ENCODE measurements around the gene NPM3. TPM values are rescaled to one million over a fixed set of nuclear protein-coding genes. Genes with fewer than 3 reads are reported as not detected.

Gene NPM3
- total and polyA plus RNA-seq, 2 of the 4 experiments (the other 2 are of a cell fraction): 84.1 to 112 TPM

DNA sequence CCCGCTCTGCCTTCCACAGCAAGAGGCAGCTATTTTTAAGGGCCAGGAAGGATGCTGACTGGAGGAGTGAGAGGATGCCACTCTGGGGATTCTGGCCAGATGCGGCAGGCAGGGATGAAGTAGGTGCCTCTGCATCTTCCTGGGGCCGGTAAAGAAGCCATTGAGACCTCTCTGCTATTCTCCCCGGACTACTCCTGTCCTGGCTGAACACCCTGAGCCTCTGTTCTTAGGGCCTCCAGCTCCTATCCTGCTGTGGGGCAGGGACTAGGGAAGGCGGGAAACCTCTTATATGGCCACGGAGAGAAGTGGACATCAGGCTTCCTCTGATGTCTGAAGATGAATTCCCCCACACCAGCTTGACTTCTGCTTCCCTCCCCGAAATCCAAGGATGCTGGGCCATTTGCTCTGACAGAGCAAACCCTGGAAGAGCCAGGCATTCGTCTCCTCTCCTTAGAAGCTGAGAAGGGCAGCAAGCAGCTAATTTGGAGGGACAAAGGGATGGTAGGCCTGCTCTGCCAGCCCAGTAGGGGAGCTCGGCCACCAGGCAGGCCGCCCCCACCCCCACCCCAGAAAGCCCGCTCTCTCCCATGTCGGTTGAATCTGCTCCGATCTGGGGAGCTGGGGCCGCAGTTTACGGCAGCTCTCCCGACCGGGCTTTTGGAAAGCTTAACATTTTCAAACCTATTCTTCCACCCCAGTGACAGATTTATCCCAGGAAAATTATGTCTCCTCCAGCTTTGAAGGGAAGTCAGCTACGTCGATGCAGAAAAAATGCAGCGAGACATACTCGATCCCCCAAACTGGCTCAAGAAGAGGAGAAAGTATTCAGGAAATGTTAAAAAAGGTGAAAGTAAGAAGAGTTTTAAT is 10.1 kb downstream of the NPM3 start:
- H3K9ac ChIP-seq (ENCODE audit: low read depth, low read length): no peak overlapping the region
- peak overlapping the region; percentile 3 for H2AK9ac ChIP-seq (replicated peaks; ENCODE audit: low read depth, low read length, poor library complexity)
- H3K79me1 ChIP-seq (ENCODE audit: low read depth in 1 of 2, low read length in 2 of 2): no peaks in the 10 kb centered on the region
- 20% methylated on average over 7 of the region's 21 CpGs; no CpG with 5 or more reads in 1 of the 2 experiments for WGBS, 2 experiments (ENCODE audit: extremely low coverage in 2 of 2, insufficient read length in 1 of 2)
- H4K91ac ChIP-seq (ENCODE audit: insufficient read depth, low read depth, low read length): no peak overlapping the region
- ChIA-PET CTCF (interaction anchor here (2.6 kb wide), 1 partner anchor 170 kb away, joined by 6 read pairs; no protein-coding TSS in a partner anchor), POLR2A (ENCODE audit: unreplicated experiment) (no interaction called here)
- no peak overlapping the region for H2BK120ac ChIP-seq (ENCODE audit: low read depth, low read length)
- H2BK5ac ChIP-seq (ENCODE audit: low read depth, low read length, poor library complexity, severe bottlenecking): no peak overlapping the region
- ATAC-seq (ENCODE audit: low read depth) (no peak), DNase-seq (no peak)
- no peak overlapping the region for H3K14ac ChIP-seq (replicated peaks; ENCODE audit: low read depth, low read length)
- H3K4me3 ChIP-seq (ENCODE audit: insufficient read depth, low read depth, low read length): no peak overlapping the region
- H3K56ac ChIP-seq (ENCODE audit: extremely low read depth, insufficient read depth, low read length): no peak overlapping the region
- H2AK5ac ChIP-seq (ENCODE audit: low read depth, low read length): no peak overlapping the region
- peaks cover 2% of the 10 kb centered on the region; the same call in 1 of the 2 replicates for H3K4me1 ChIP-seq (ENCODE audit: control insufficient read depth, insufficient read depth, low read length)
- H3K9me1 ChIP-seq (ENCODE audit: insufficient read depth, low read length): no peaks in the 10 kb centered on the region
- dilution Hi-C loops (cut with HindIII; ENCODE audit: low sequenced_read_pairs, unreplicated experiment): no loop called here
- no peak overlapping the region for H3K4me2 ChIP-seq (ENCODE audit: low read depth, low read length)
- peaks cover 86% of the 10 kb centered on the region for H3K27me3 ChIP-seq (ENCODE audit: control insufficient read depth, insufficient read depth, low read length)
- H3K23ac ChIP-seq (ENCODE audit: low read depth, low read length): no peak overlapping the region; the same call in 1 of the 2 replicates
- peaks cover 9% of the 10 kb centered on the region for H4K20me1 ChIP-seq (ENCODE audit: insufficient read depth, low read length)
- no peak for TF ChIP-seq FOS (IDR thresholded peaks at IDR 0.05; ENCODE audit: low read depth, low read length)
- no peak for TF ChIP-seq MXI1 (IDR thresholded peaks at IDR 0.05; ENCODE audit: borderline replicate concordance, low read depth, low read length)
- TF ChIP-seq, protein P1, sequence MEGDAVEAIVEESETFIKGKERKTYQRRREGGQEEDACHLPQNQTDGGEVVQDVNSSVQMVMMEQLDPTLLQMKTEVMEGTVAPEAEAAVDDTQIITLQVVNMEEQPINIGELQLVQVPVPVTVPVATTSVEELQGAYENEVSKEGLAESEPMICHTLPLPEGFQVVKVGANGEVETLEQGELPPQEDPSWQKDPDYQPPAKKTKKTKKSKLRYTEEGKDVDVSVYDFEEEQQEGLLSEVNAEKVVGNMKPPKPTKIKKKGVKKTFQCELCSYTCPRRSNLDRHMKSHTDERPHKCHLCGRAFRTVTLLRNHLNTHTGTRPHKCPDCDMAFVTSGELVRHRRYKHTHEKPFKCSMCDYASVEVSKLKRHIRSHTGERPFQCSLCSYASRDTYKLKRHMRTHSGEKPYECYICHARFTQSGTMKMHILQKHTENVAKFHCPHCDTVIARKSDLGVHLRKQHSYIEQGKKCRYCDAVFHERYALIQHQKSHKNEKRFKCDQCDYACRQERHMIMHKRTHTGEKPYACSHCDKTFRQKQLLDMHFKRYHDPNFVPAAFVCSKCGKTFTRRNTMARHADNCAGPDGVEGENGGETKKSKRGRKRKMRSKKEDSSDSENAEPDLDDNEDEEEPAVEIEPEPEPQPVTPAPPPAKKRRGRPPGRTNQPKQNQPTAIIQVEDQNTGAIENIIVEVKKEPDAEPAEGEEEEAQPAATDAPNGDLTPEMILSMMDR (conservative IDR thresholded peaks at IDR 0.05; ENCODE audit: low read depth, low read length): no peak
- H3K36me3 ChIP-seq (ENCODE audit: control insufficient read depth, insufficient read depth, low read length): no peaks in the 10 kb centered on the region; the same call in 1 of the 2 replicates
- no TSS peak for BruUV-seq (replicated peaks)
- intact Hi-C loops (cut with micrococcal nuclease): no loop called here
- no peak overlapping the region for H4K8ac ChIP-seq (ENCODE audit: low read depth in 2 of 2, low read length in 2 of 2)
- H3K27ac ChIP-seq (ENCODE audit: insufficient read depth, low read length): no peak overlapping the region
- no peak overlapping the region for H3K18ac ChIP-seq (ENCODE audit: low read depth, low read length)
- no peak overlapping the region for H2BK15ac ChIP-seq (ENCODE audit: low read depth, low read length)
- H4K5ac ChIP-seq (ENCODE audit: low read depth, low read length): no peak overlapping the region
- no peak overlapping the region for H2AFZ ChIP-seq (replicated peaks; ENCODE audit: low read length, poor library complexity)
- in situ Hi-C loops (cut with MboI; ENCODE audit: low sequenced_read_pairs): no loop called here
- H3K4ac ChIP-seq (ENCODE audit: low read depth, low read length): no peak overlapping the region
- no peaks in the 10 kb centered on the region for H3K9me3 ChIP-seq (ENCODE audit: control insufficient read depth, insufficient read depth, low read length)
- H2BK20ac ChIP-seq (ENCODE audit: low read depth, low read length): no peak overlapping the region
